ENCODE measurements around the gene NDC80. TPM values are rescaled to one million over a fixed set of nuclear protein-coding genes. Genes with fewer than 3 reads are reported as not detected.

The NDC80 gene
- total RNA-seq, 1 donor from 2014 or later: 50.5 TPM

- Mint-ChIP-seq H3K9me3 (no peaks in the 10 kb centered on the region), H3K27ac (peak overlapping the region; percentile 98), H3K4me3 (peak overlapping the region; percentile 97), H3K36me3 (ENCODE audit: low read depth) (peaks cover 26% of the 10 kb centered on the region), H3K27me3 (no peaks in the 10 kb centered on the region), H3K4me1 (peaks cover 45% of the 10 kb centered on the region)
- intact Hi-C loops (cut with micrococcal nuclease): loop anchor here (1.0 to 5.0 kb wide), 5 partner anchors 34 to 387 kb away; partner anchors contain the start of gene EMILIN2
- peak; percentile 87 for DNase-seq
Measured at GRCh38 chr18:2570772-2571199, 571 bp upstream of the NDC80 start.

DNA sequence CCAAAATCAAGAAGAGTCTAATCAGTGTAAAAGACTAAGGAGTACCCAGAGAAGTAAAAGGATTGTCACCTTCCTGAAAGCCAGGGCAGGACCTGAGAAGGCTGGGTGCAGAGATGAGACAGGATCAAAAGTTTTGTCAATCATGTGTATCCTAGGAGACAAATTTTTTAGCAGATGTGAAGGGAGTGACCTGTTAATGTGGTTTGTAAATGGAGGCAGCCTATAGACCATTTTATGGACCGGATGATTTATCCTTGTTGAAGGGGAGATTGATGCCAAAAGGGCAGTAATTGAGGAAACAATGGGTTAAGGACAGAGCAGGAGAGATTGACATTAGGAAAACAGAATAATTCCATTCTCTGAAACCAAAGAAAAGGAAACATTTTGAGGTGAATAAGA lies 813 bp downstream of the NDC80 start:
- intact Hi-C loops (cut with micrococcal nuclease): loop anchor here (2.0 to 5.0 kb wide), 4 partner anchors 15 to 689 kb away; partner anchors contain the start of gene EMILIN2
- peak; percentile 72 for DNase-seq
- Mint-ChIP-seq H3K27ac (peak overlapping the region; percentile 98), H3K36me3 (ENCODE audit: low read depth) (peaks cover 26% of the 10 kb centered on the region), H3K4me3 (peak overlapping the region; percentile 97), H3K4me1 (peaks cover 48% of the 10 kb centered on the region), H3K9me3 (no peaks in the 10 kb centered on the region), H3K27me3 (no peaks in the 10 kb centered on the region)

GRCh38 chr18:2572892-2573291 lies 1.5 kb downstream of the NDC80 start:
- intact Hi-C loops (cut with micrococcal nuclease): loop anchor here (2.0 to 5.0 kb wide), 4 partner anchors 14 to 688 kb away; partner anchors contain the start of gene EMILIN2
- no peaks in the 10 kb centered on the region for H3K9me3 Mint-ChIP-seq
- DNase-seq: no peak
- H3K36me3 Mint-ChIP-seq (ENCODE audit: low read depth): peaks cover 30% of the 10 kb centered on the region
- H3K27ac Mint-ChIP-seq: peak overlapping the region; percentile 82
- peak overlapping the region; percentile 97 for H3K4me3 Mint-ChIP-seq
- peaks cover 50% of the 10 kb centered on the region for H3K4me1 Mint-ChIP-seq
- no peaks in the 10 kb centered on the region for H3K27me3 Mint-ChIP-seq

DNA sequence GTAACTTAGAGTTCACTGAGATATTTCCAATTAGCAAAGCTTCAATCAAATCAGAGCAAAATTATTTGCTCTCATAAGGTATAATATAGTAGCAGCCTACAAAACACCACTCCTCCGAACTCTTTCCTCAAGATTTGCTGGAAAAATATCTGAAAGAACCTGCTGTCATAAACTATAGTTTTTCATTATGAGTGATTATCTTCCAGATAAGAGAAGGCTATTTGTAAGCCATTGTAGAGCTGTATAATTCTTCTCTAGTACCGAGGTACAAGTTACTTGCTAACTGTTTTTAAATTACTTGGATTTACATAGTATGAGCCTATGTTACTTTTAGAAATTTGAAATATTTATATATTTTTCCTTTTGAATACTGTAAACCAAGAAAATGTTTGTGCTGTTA lies 2.1 kb downstream of the NDC80 start:
- Mint-ChIP-seq H3K36me3 (ENCODE audit: low read depth) (peaks cover 33% of the 10 kb centered on the region), H3K27me3 (no peaks in the 10 kb centered on the region), H3K4me3 (peak overlapping the region; percentile 97), H3K9me3 (no peaks in the 10 kb centered on the region), H3K4me1 (peaks cover 52% of the 10 kb centered on the region), H3K27ac (peak overlapping the region; percentile 82)
- intact Hi-C loops (cut with micrococcal nuclease): loop anchor here (2.0 to 5.0 kb wide), 4 partner anchors 13 to 687 kb away; partner anchors contain the start of gene EMILIN2
- DNase-seq: no peak

DNA sequence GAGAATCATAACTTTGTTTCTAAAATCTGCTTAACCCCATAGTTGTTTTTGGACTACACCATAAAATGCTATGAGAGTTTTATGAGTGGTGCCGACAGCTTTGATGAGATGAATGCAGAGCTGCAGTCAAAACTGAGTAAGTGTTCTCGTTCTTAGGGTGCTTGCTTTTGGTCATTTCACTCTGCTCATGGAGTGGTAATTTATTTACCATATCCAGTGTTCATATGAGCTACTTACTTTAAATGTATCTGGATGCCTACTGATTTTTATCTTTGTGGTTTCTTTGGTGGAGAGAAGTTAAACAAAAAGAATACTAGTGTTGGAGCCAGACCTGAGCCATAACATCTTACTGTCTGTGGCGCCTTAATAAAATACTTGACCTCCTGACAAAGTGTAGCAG lies 16.4 kb downstream of the NDC80 start:
- no peak for DNase-seq
- intact Hi-C loops (cut with micrococcal nuclease): loop anchor here (2.0 to 5.0 kb wide), 3 partner anchors 15 to 70 kb away; partner anchors contain the start of gene SMCHD1
- peaks cover 45% of the 10 kb centered on the region for H3K36me3 Mint-ChIP-seq (ENCODE audit: low read depth)
- H3K4me1 Mint-ChIP-seq: peaks cover 37% of the 10 kb centered on the region
- no peaks in the 10 kb centered on the region for H3K27me3 Mint-ChIP-seq
- H3K9me3 Mint-ChIP-seq: no peaks in the 10 kb centered on the region
- H3K4me3 Mint-ChIP-seq: peak overlapping the region; percentile 13
- H3K27ac Mint-ChIP-seq: peak overlapping the region; percentile 22

- no peaks in the 10 kb centered on the region for H3K27me3 Mint-ChIP-seq
- peak overlapping the region; percentile 76 for H3K4me3 Mint-ChIP-seq
- H3K9me3 Mint-ChIP-seq: no peaks in the 10 kb centered on the region
- intact Hi-C loops (cut with micrococcal nuclease): loop anchor here (5.0 kb wide), 2 partner anchors 53 to 68 kb away; partner anchors contain the start of gene SMCHD1
- H3K27ac Mint-ChIP-seq: peak overlapping the region; percentile 94
- no peak for DNase-seq
- peaks cover 43% of the 10 kb centered on the region for H3K36me3 Mint-ChIP-seq (ENCODE audit: low read depth)
- H3K4me1 Mint-ChIP-seq: peaks cover 39% of the 10 kb centered on the region
Measured at GRCh38 chr18:2588666-2589344, 17.4 kb downstream of the NDC80 start.

GRCh38 chr18:2589345-2590068 lies 18.1 kb downstream of the NDC80 start:
- Mint-ChIP-seq H3K27ac (peak overlapping the region; percentile 94), H3K36me3 (ENCODE audit: low read depth) (peaks cover 48% of the 10 kb centered on the region), H3K4me1 (peaks cover 42% of the 10 kb centered on the region), H3K27me3 (no peaks in the 10 kb centered on the region), H3K4me3 (peak overlapping the region; percentile 65), H3K9me3 (no peaks in the 10 kb centered on the region)
- intact Hi-C loops (cut with micrococcal nuclease): loop anchor here (2.0 to 5.0 kb wide), 3 partner anchors 15 to 68 kb away; partner anchors contain the start of gene SMCHD1
- DNase-seq: no peak

DNA sequence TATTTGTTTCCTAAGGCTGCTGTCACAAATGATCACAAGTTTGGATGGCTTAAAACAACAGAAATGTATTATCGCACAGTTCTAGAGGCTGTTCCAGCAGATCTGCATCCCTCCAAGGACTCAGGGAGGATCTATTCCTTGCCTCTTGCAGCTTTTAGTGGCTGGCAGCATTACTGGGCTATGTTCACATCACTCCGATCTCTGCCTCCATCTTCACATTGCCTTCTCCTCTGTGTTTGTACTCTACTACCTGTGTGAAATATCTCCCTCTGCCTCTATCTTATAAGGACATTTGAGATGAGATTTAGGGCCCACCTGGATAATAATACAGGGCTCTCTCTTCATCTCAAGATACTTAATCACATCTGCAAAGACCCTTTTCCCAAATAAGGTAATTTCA lies 18.9 kb downstream of the NDC80 start:
- DNase-seq: no peak
- intact Hi-C loops (cut with micrococcal nuclease): loop anchor here (2.0 kb wide), 1 partner anchor 14 kb away; no protein-coding TSS in a partner anchor
- Mint-ChIP-seq H3K27me3 (no peaks in the 10 kb centered on the region), H3K9me3 (peaks cover 1% of the 10 kb centered on the region), H3K36me3 (ENCODE audit: low read depth) (peaks cover 49% of the 10 kb centered on the region), H3K4me1 (peaks cover 41% of the 10 kb centered on the region), H3K4me3 (peak overlapping the region; percentile 65), H3K27ac (peak overlapping the region; percentile 86)

- Mint-ChIP-seq H3K36me3 (ENCODE audit: low read depth) (peaks cover 53% of the 10 kb centered on the region), H3K9me3 (peaks cover 8% of the 10 kb centered on the region), H3K27me3 (no peaks in the 10 kb centered on the region), H3K4me3 (no peak overlapping the region), H3K27ac (peak overlapping the region; percentile 22), H3K4me1 (peaks cover 30% of the 10 kb centered on the region)
- intact Hi-C loops (cut with micrococcal nuclease): no loop called here
- DNase-seq: no peak
Measured at GRCh38 chr18:2597639-2598038, 26.3 kb downstream of the NDC80 start.

- Mint-ChIP-seq H3K4me1 (peaks cover 36% of the 10 kb centered on the region), H3K27me3 (no peaks in the 10 kb centered on the region), H3K36me3 (ENCODE audit: low read depth) (peaks cover 40% of the 10 kb centered on the region), H3K9me3 (no peaks in the 10 kb centered on the region), H3K4me3 (no peak overlapping the region), H3K27ac (peak overlapping the region; percentile 25)
- intact Hi-C loops (cut with micrococcal nuclease): no loop called here
- DNase-seq: no peak
Measured at GRCh38 chr18:2602844-2603243, 31.5 kb downstream of the NDC80 start.

DNA sequence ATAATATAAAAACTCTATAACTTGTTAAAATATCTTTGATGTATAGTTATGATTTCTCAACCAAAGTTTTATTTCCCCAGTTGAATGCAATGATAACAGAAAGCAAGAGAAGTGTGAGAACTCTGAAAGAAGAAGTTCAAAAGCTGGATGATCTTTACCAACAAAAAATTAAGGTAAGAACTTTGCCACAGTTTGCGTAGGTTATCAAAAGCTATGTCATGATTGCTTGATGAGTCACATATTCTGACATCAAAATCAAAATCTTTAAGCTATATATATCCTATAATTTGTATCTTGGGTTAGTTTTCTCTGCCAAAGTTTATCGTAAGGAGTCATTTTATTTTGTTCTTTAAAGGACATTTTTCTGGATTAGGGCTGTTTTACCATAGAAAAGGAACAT lies 35.0 kb downstream of the NDC80 start:
- Mint-ChIP-seq H3K4me1 (peaks cover 44% of the 10 kb centered on the region), H3K27ac (peak overlapping the region; percentile 88), H3K27me3 (no peaks in the 10 kb centered on the region), H3K9me3 (no peaks in the 10 kb centered on the region), H3K36me3 (ENCODE audit: low read depth) (peaks cover 40% of the 10 kb centered on the region), H3K4me3 (peak overlapping the region; percentile 70)
- intact Hi-C loops (cut with micrococcal nuclease): no loop called here
- DNase-seq: no peak

DNA sequence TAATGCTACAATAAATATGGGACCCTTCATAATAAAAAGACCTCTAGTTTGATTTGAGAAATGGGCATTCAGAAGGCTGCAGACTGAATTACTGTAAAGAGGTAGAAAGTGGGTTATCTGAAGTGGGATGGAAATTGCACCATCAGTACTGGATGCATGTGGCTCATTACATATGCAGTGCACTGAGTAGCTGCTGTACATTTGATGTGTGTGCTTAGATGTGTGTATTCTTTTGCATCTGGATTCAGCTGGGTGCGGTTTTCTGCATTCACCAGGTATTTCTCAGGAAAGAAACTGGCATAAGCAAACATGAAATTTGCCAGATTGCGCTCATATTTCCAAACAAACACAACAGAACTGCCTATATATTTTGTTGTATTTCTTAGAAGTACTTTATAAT lies 38.2 kb downstream of the NDC80 start:
- Mint-ChIP-seq H3K4me3 (no peak overlapping the region), H3K27me3 (no peaks in the 10 kb centered on the region), H3K27ac (peak overlapping the region; percentile 12), H3K36me3 (ENCODE audit: low read depth) (peaks cover 52% of the 10 kb centered on the region), H3K4me1 (peaks cover 35% of the 10 kb centered on the region), H3K9me3 (no peaks in the 10 kb centered on the region)
- peak; percentile 69 for DNase-seq
- intact Hi-C loops (cut with micrococcal nuclease): no loop called here

- Mint-ChIP-seq H3K27me3 (no peaks in the 10 kb centered on the region), H3K27ac (no peak overlapping the region), H3K9me3 (no peaks in the 10 kb centered on the region), H3K36me3 (ENCODE audit: low read depth) (peaks cover 56% of the 10 kb centered on the region), H3K4me1 (peaks cover 26% of the 10 kb centered on the region), H3K4me3 (no peak overlapping the region)
- intact Hi-C loops (cut with micrococcal nuclease): no loop called here
- DNase-seq: no peak
Measured at GRCh38 chr18:2610549-2610948, 39.2 kb downstream of the NDC80 start.

- no peak for DNase-seq
- no peak overlapping the region for H3K4me3 Mint-ChIP-seq
- H3K9me3 Mint-ChIP-seq: no peaks in the 10 kb centered on the region
- H3K4me1 Mint-ChIP-seq: peaks cover 18% of the 10 kb centered on the region
- H3K27me3 Mint-ChIP-seq: no peaks in the 10 kb centered on the region
- intact Hi-C loops (cut with micrococcal nuclease): no loop called here
- no peak overlapping the region for H3K27ac Mint-ChIP-seq
- H3K36me3 Mint-ChIP-seq (ENCODE audit: low read depth): peaks cover 62% of the 10 kb centered on the region
Measured at GRCh38 chr18:2612996-2613395, 41.6 kb downstream of the NDC80 start.

All from activated CD4-positive, alpha-beta T cell treated with anti-CD3 and anti-CD28 coated beads, Interleukin-2, amount 10 ng/mL, durations not matched to agents 24 days and 14 days (primary cell).